Activated CD4-positive, alpha-beta T cell treated with anti-CD3 and anti-CD28 coated beads, Interleukin-2, amount 10 ng/mL, durations not matched to agents 7 days and 5 days (primary cell): ENCODE measurements around the gene SRM. TPM values are rescaled to one million over a fixed set of nuclear protein-coding genes. Genes with fewer than 3 reads are reported as not detected.
"Not testable (repeated sequence)": the region's sequence is repeated elsewhere in the genome, so short reads cannot be mapped to it uniquely, and the experiment has no call there.

Source experiments
- CTCF ChIA-PET: fragments of 350-600 bp; sonication (Branson Sonifier 250); formaldehyde crosslinking; loops from one replicate; lab custom pipeline; 2021; ENCODE audit warnings: antibody characterized with exemption; lab: Charles Lee
- POLR2A ChIA-PET: fragments of 350-600 bp; sonication (Branson Sonifier 250); formaldehyde crosslinking; loops from one replicate; lab custom pipeline; 2021; ENCODE audit warnings: antibody characterized with exemption; lab: Charles Lee
- DNase-seq: peaks from one replicate; pipeline ENCODE4 v3.0.0-alpha.2; 2020
- H3K27ac Mint-ChIP-seq: one replicate; pipeline ENCODE4 v1.8.0; 2021; ENCODE audit warnings: mild to moderate bottlenecking, moderate library complexity, mixed read lengths
- H3K27me3 Mint-ChIP-seq: one replicate; pipeline ENCODE4 v1.8.0; 2021; ENCODE audit warnings: mixed read lengths
- H3K36me3 Mint-ChIP-seq: one replicate; pipeline ENCODE4 v1.8.0; 2021; ENCODE audit warnings: low read depth, mixed read lengths
- H3K4me1 Mint-ChIP-seq: one replicate; pipeline ENCODE4 v1.8.0; 2021; ENCODE audit warnings: mixed read lengths
- H3K4me3 Mint-ChIP-seq: one replicate; pipeline ENCODE4 v1.8.0; 2021; ENCODE audit warnings: mild to moderate bottlenecking, moderate library complexity, mixed read lengths
- H3K9me3 Mint-ChIP-seq: one replicate; pipeline ENCODE4 v1.8.0; 2021; ENCODE audit warnings: mixed read lengths
- total RNA-seq, 2 experiments: library from RNA; stranded (reverse); gene quantifications; one replicate each; pipeline ENCODE4 v1.2.3, GENCODE V29; 2021

SRM gene
- total RNA-seq, 2 experiments from 2014 or later, result 88.1 to 93.8 TPM

GRCh38 chr1:11039351-11040104 lies 20.3 kb downstream of the SRM start:
- DNase-seq, result no peak
- ChIA-PET POLR2A (interaction anchor here (0.5 kb wide), 1 partner anchor 48 kb away, joined by 3 read pairs; no protein-coding TSS in a partner anchor), CTCF (interaction anchor here (1.4 to 2.7 kb wide), 2 partner anchors 137 to 596 kb away, joined by 4 to 17 read pairs; no protein-coding TSS in a partner anchor)
- Mint-ChIP-seq H3K36me3 (no peaks in the 10 kb centered on the region), H3K4me3 (no peak overlapping the region), H3K4me1 (peaks cover 8% of the 10 kb centered on the region), H3K27ac (no peak overlapping the region), H3K9me3 (no peaks in the 10 kb centered on the region), H3K27me3 (peaks cover 5% of the 10 kb centered on the region)

GRCh38 chr1:11037740-11038182 lies 22.1 kb downstream of the SRM start:
- Mint-ChIP-seq H3K4me1 (peaks cover 8% of the 10 kb centered on the region), H3K36me3 (no peaks in the 10 kb centered on the region), H3K27me3 (peaks cover 5% of the 10 kb centered on the region), H3K27ac (no peak overlapping the region), H3K4me3 (no peak overlapping the region), H3K9me3 (no peaks in the 10 kb centered on the region)
- POLR2A ChIA-PET, result interaction anchor here (0.6 to 1.0 kb wide), 2 partner anchors 62 to 179 kb away, joined by 3 to 5 read pairs; partner anchors contain the start of gene EXOSC10
- CTCF ChIA-PET, result interaction anchor here (0.6 to 3.3 kb wide), 48 partner anchors 9 to 1786 kb away, joined by 3 to 20 read pairs (median 4); partner anchors contain the start of genes AGTRAP, FBXO6, MASP2 and MTOR
- peak; percentile 92 for DNase-seq

GRCh38 chr1:11037019-11037739 lies 22.6 kb downstream of the SRM start:
- H3K4me3 Mint-ChIP-seq, H3K9me3 Mint-ChIP-seq, H3K27ac Mint-ChIP-seq, H3K27me3 Mint-ChIP-seq, H3K36me3 Mint-ChIP-seq, DNase-seq, H3K4me1 Mint-ChIP-seq: not testable (repeated sequence)
- ChIA-PET POLR2A (interaction anchor here (0.6 to 1.0 kb wide), 3 partner anchors 62 to 613 kb away, joined by 3 to 5 read pairs (median 4); partner anchors contain the start of gene EXOSC10), CTCF (interaction anchor here (0.6 to 3.3 kb wide), 44 partner anchors 9 to 1786 kb away, joined by 3 to 20 read pairs (median 4); partner anchors contain the start of genes AGTRAP, FBXO6, MASP2 and MTOR)

GRCh38 chr1:11031624-11032262 lies 28.1 kb downstream of the SRM start:
- Mint-ChIP-seq H3K9me3 (no peaks in the 10 kb centered on the region), H3K36me3 (peaks cover 18% of the 10 kb centered on the region), H3K27ac (no peak overlapping the region), H3K4me1 (no peaks in the 10 kb centered on the region), H3K4me3 (no peak overlapping the region), H3K27me3 (no peaks in the 10 kb centered on the region)
- DNase-seq, result no peak
- POLR2A ChIA-PET, result no interaction called here
- CTCF ChIA-PET, result no interaction called here

- Mint-ChIP-seq H3K36me3 (peaks cover 22% of the 10 kb centered on the region), H3K4me3 (no peak overlapping the region)
- POLR2A ChIA-PET, result no interaction called here
Measured at GRCh38 chr1:11030865-11031264, 29.0 kb downstream of the SRM start.

GRCh38 chr1:11028018-11028417 lies 31.8 kb downstream of the SRM start:
- DNase-seq, result no peak
- no peak overlapping the region for H3K4me3 Mint-ChIP-seq
- CTCF ChIA-PET, result interaction anchor here (1.0 kb wide), 2 partner anchors 10 kb away, joined by 3 to 5 read pairs; no protein-coding TSS in a partner anchor
- no peaks in the 10 kb centered on the region for H3K9me3 Mint-ChIP-seq
- no peak overlapping the region for H3K27ac Mint-ChIP-seq
- peaks cover 6% of the 10 kb centered on the region for H3K4me1 Mint-ChIP-seq
- POLR2A ChIA-PET, result no interaction called here
- no peaks in the 10 kb centered on the region for H3K27me3 Mint-ChIP-seq
- peaks cover 38% of the 10 kb centered on the region for H3K36me3 Mint-ChIP-seq

More at GRCh38 chr1:11030865-11031264, 29.0 kb downstream of the SRM start:
- Mint-ChIP-seq H3K27me3 (no peaks in the 10 kb centered on the region), H3K4me1 (no peaks in the 10 kb centered on the region), H3K9me3 (no peaks in the 10 kb centered on the region), H3K27ac (peak overlapping the region; percentile 41)
- DNase-seq, result no peak
- CTCF ChIA-PET, result interaction anchor here (1.0 kb wide), 1 partner anchor 29 kb away, joined by 3 read pairs; the partner anchor contains the start of gene SRM

GRCh38 chr1:11027316-11027715 lies 32.5 kb downstream of the SRM start:
- no peak overlapping the region for H3K4me3 Mint-ChIP-seq
- ChIA-PET CTCF (interaction anchor here (1.0 kb wide), 1 partner anchor 10 kb away, joined by 5 read pairs; no protein-coding TSS in a partner anchor), POLR2A (no interaction called here)
- no peak overlapping the region for H3K27ac Mint-ChIP-seq
- H3K9me3 Mint-ChIP-seq, result no peaks in the 10 kb centered on the region
- no peaks in the 10 kb centered on the region for H3K27me3 Mint-ChIP-seq
- peaks cover 10% of the 10 kb centered on the region for H3K4me1 Mint-ChIP-seq
- no peak for DNase-seq
- peaks cover 44% of the 10 kb centered on the region for H3K36me3 Mint-ChIP-seq

- H3K36me3 Mint-ChIP-seq, result peaks cover 48% of the 10 kb centered on the region
- H3K27me3 Mint-ChIP-seq, result no peaks in the 10 kb centered on the region
- POLR2A ChIA-PET, result no interaction called here
- CTCF ChIA-PET, result no interaction called here
- DNase-seq, result no peak
- H3K4me1 Mint-ChIP-seq, result peaks cover 13% of the 10 kb centered on the region
- no peaks in the 10 kb centered on the region for H3K9me3 Mint-ChIP-seq
- H3K27ac Mint-ChIP-seq, result peak overlapping the region; percentile 52
- H3K4me3 Mint-ChIP-seq, result no peak overlapping the region
Measured at GRCh38 chr1:11026903-11027302, 32.9 kb downstream of the SRM start.

GRCh38 chr1:11026052-11026451 lies 33.8 kb downstream of the SRM start:
- Mint-ChIP-seq H3K27ac (no peak overlapping the region), H3K4me3 (no peak overlapping the region), H3K9me3 (no peaks in the 10 kb centered on the region), H3K4me1 (peaks cover 13% of the 10 kb centered on the region), H3K36me3 (peaks cover 56% of the 10 kb centered on the region), H3K27me3 (no peaks in the 10 kb centered on the region)
- ChIA-PET CTCF (interaction anchor here (1.9 kb wide), 1 partner anchor 11 kb away, joined by 8 read pairs; no protein-coding TSS in a partner anchor), POLR2A (no interaction called here)
- no peak for DNase-seq

- no peak for DNase-seq
- no peaks in the 10 kb centered on the region for H3K9me3 Mint-ChIP-seq
- ChIA-PET POLR2A (no interaction called here), CTCF (interaction anchor here (1.9 kb wide), 1 partner anchor 12 kb away, joined by 8 read pairs; no protein-coding TSS in a partner anchor)
- H3K36me3 Mint-ChIP-seq, result peaks cover 55% of the 10 kb centered on the region
- H3K27me3 Mint-ChIP-seq, result no peaks in the 10 kb centered on the region
- no peak overlapping the region for H3K27ac Mint-ChIP-seq
- no peak overlapping the region for H3K4me3 Mint-ChIP-seq
- H3K4me1 Mint-ChIP-seq, result peaks cover 13% of the 10 kb centered on the region
Measured at GRCh38 chr1:11025618-11026017, 34.2 kb downstream of the SRM start.

- CTCF ChIA-PET, result interaction anchor here (1.0 to 1.9 kb wide), 2 partner anchors 13 to 19 kb away, joined by 4 to 8 read pairs; no protein-coding TSS in a partner anchor
- Mint-ChIP-seq H3K36me3 (peaks cover 55% of the 10 kb centered on the region), H3K27me3 (no peaks in the 10 kb centered on the region), H3K4me3 (no peak overlapping the region), H3K9me3 (no peaks in the 10 kb centered on the region), H3K4me1 (peaks cover 13% of the 10 kb centered on the region), H3K27ac (no peak overlapping the region)
- POLR2A ChIA-PET, result no interaction called here
- DNase-seq, result no peak
Measured at GRCh38 chr1:11024874-11025203, 35.0 kb downstream of the SRM start.
